SW 1271 (cell line): ENCODE results near the gene IRF9.

Source experiments
- DNase-seq, 2 experiments: peaks; one replicate each; lab custom pipeline; 2025; lab: John Stamatoyannopoulos, UW

The IRF9 gene

DNA sequence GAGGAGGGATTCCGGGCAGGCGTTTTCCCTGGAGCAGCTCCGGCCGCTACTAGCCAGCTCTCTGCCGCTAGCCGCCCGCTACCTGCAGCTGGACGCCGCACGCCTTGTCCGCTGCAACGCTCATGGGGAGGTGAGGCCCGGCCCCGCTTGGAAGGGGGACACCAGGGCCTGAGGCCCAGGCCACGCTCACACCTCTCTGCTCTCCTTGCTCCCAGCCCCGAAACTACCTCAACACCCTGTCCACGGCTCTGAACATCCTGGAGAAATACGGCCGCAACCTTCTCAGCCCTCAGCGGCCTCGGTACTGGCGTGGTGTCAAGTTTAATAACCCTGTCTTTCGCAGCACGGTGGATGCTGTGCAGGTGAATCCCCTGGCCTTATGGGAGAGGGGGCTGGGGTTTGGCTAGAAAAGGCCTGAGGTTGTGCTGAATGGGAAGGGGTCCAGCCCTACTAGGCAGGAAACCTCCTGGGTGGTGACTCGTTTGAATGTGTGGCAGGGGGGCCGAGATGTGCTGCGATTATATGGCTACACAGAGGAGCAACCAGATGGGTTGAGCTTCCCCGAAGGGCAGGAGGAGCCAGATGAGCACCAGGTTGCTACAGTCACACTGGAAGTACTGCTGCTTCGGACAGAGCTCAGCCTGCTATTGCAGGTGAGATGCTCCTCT, 13.2 kb upstream of the IRF9 start:
- DNase-seq: no peak

- DNase-seq: no peak
These were observed 11.6 kb upstream of the IRF9 start for GRCh38 chr14:24149302-24149969.

DNA sequence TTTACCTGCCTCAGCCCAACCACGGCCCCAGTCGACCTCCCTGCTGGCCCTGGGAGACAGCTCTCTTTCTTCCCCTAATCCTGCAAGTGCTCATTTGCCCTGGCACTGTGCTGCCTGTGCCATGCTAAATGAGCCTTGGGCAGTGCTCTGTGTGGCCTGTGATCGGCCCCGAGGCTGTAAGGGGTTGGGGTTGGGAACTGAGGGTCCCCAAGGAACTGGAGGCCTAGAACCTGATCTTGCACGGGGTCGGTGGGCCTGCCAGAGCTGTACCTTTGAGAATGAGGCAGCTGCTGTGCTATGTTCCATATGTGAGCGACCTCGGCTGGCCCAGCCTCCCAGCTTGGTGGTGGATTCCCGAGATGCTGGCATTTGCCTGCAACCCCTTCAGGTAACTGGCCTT, 11.0 kb upstream of the IRF9 start:
- no peak for DNase-seq

- no peak for DNase-seq
These were observed 10.5 kb upstream of the IRF9 start for GRCh38 chr14:24150567-24150966.

- DNase-seq: no peak
These were observed 10.1 kb upstream of the IRF9 start for GRCh38 chr14:24150993-24151392.

- DNase-seq: no peak
These were observed 9.5 kb upstream of the IRF9 start for GRCh38 chr14:24151404-24152080.

DNA sequence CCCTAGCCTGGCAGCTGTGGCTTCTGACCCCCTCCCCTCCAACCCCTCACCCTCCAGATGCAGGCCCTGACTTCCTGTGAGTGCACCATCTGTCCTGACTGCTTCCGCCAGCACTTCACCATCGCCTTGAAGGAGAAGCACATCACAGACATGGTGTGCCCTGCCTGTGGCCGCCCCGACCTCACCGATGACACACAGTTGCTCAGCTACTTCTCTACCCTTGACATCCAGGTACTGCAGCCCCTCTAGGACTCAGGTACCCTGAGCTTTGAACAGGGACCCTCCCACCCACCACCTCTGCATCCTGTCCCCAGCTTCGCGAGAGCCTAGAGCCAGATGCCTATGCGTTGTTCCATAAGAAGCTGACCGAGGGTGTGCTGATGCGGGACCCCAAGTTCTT, 6.0 kb upstream of the IRF9 start:
- DNase-seq: no peak

DNA sequence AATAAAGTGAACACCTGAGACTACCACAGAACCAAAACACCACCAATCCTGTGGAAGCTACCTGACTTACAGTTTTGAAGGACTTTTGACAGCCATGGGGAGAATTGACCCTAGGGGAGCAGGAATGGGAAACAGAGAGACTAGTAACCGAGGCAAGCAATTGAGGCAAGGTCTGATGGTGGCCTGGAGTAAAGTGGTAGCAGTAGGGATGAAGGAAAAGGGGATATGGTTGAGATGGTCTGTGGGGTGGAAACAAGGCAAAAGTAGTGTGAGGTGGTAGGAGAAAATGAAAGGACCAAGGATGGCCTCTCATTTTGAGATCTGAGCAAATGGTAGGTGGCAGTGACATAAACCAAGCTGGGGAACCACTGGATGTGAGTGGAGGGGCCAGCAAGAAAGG, 4.2 kb upstream of the IRF9 start:
- DNase-seq: no peak

GRCh38 chr14:24157331-24157730, 3.7 kb upstream of the IRF9 start:
- DNase-seq: no peak

DNA sequence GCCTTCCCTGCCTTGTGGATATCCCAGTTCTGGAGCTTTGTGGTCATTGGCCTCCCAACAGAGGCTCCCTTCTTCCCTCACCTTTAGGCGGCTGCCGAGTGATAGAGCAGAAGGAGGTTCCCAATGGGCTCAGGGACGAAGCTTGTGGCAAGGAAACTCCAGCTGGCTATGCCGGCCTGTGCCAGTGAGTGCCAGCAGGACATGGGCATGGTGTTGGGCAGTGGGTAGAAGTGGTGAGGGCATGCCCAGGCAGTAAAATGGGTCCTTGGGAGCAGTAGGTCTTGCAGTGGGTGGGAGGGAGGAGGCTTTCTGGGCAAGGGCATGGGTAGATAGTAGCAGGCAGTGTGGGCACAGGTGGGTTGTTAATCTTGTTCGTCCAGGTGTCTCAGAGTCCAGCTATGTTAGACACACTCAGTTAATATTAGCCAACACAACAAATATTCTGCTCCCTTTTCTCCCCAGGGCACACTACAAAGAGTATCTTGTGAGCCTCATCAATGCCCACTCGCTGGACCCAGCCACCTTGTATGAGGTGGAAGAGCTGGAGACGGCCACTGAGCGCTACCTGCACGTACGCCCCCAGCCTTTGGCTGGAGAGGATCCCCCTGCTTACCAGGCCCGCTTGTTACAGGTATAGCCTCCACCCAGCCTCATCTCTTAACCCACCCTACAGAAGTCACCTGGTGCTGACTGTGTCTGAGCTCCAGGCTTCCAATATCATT, 1.1 kb upstream of the IRF9 start:
- no peak for DNase-seq

GRCh38 chr14:24160499-24160849, 591 bp upstream of the IRF9 start:
- DNase-seq: no peak

- no peak for DNase-seq
These were observed 1.0 kb downstream of the IRF9 start for GRCh38 chr14:24162093-24162492.

DNA sequence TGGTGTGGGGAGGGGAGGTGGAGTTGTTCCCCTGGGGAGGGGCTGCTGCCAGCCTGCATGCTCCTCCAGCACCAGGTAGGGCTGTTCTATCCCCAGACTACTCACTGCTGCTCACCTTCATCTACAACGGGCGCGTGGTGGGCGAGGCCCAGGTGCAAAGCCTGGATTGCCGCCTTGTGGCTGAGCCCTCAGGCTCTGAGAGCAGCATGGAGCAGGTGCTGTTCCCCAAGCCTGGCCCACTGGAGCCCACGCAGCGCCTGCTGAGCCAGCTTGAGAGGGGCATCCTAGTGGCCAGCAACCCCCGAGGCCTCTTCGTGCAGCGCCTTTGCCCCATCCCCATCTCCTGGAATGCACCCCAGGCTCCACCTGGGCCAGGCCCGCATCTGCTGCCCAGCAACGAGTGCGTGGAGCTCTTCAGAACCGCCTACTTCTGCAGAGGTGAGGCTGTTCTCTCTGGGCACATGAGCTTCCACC, 3.5 kb downstream of the IRF9 start:
- DNase-seq: no peak

- no peak for DNase-seq
These were observed 4.7 kb downstream of the IRF9 start for GRCh38 chr14:24165785-24166184.

DNA sequence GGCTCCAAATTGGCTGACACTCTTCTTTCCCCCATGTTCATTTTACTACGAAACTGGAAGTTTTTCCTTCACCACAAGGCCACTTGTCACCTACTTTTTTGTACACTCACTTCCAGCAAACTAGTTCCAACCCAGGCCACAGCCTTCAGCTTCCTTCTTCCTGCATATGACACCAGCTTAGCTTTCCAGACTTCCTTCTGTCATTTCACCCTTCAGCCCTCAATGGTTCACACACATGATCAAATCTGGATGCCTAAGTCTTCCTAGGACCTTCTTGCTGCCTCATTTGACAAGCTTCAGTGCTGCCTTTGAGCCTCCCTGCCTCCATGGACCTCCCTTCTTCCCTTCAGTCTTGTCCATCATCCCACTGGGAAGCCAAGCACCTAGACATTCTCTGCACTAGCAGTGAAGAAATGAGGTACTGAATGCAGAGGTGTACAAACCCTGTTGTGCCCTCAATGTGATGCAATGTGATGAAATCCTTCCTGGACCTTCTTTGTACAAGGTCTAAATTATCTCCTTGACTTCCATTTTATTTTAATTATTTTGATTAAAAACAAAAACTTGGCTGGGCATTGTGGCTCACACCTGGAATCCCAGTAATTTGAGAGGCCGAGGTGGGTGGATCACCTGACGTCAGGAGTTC, 6.5 kb downstream of the IRF9 start:
- no peak for DNase-seq

GRCh38 chr14:24171422-24172260, 10.6 kb downstream of the IRF9 start, which contains the start of gene REC8:
Gene REC8 (plus strand): TSS chr14:24172080. CDS start chr14:24172553, 473 bp downstream.
- DNase-seq: no peak

DNA sequence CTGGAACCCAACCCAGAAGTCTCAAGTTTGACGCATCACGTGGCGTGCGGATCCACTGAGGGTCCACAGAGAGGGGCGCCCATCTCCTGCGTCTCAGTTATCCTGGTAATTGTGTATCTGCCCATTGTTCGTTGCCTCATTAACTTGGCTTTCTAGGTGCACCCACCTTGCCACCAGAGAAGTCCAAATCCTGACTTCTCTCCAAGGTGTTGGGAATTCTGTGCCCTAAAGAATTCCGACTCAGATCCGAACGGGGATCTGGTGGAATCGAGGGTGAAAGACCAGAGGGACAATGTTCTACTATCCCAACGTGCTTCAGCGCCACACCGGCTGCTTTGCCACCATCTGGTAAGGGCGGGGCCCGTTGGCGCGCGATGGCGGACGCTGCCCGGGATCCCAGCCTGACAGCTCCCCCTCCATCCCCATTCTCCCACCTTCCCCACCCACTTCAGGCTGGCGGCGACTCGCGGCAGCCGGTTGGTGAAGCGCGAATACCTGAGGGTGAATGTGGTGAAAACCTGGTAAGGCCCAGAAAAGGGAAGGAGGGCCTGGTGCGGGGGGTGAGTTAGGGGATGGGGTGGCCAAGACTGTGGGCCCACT, 11.3 kb downstream of the IRF9 start:
- no peak for DNase-seq

DNA sequence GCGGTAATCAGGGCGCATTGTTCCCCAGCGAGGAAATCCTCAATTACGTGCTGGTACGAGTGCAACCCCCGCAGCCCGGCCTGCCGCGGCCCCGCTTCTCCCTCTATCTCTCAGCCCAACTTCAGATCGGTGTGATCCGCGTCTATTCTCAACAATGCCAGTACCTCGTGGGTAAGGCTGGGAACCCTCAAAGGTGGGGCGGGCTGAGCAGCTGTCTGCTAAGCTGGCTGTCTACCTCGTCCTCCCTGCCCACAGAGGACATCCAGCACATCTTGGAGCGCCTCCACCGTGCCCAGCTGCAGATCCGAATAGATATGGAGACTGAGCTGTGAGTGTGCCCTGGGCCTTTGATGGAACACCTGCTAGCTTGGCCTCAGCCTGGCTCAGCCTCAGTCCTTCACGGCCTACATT, 11.8 kb downstream of the IRF9 start:
- DNase-seq: no peak

- DNase-seq: no peak
These were observed 15.5 kb downstream of the IRF9 start for GRCh38 chr14:24176599-24176998.

DNA sequence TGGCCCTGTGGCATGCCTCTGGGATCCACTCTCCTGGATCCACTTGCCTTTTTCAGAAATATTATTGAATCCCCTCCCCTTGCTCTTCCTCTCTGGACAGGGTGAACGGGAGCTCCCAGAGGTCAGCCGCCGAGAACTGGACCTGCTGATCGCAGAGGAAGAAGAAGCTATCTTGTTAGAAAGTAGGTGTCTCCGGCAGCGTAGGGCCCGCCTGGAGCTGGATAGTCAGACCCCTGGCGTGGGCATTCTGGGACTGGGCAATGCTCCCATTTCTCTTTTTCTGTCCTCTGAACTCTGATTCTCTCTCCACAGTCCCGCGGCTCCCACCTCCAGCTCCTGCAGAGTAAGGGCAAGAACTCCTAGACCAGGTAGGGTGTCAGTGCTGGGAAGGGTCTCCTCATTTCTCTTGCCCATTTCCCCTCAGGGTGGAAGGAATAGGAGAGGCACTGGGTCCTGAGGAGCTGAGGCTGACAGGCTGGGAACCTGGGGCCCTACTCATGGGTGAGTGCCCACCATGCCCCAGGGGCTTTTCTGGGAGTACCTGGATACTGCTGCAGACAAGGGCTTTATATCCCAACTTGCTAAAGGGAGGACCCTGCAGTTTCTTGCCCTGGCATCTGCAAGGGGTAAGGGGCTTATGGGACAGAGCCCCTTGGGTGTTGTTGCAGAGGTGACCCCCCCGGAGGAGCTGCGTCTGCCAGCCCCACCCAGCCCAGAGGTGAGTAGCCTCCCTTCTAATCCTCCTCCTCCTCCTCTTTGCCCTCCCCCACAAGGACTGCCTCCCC, 16.2 kb downstream of the IRF9 start:
- no peak for DNase-seq
